Sigmoid colon (tissue), 4 donors: ENCODE data around the gene DDO.

Experiments
- POLR2AphosphoS5 ChIP-seq, 4 donors: sonication (generic); formaldehyde crosslinking; IDR thresholded peaks; one replicate each; pipeline ENCODE4 v1.6.1; 2017; ENCODE audit warnings: antibody characterized with exemption in 4 of 4
- TF ChIP-seq, protein P1 (sequence below), 4 experiments: fragments of 450-650 bp in 3 of 4; fragments of 200-600 bp in 1 of 4; IDR thresholded peaks; one replicate each; pipeline ENCODE4 v1.5.1; 2016 to 2019; ENCODE audit warnings: antibody characterized with exemption in 4 of 4, mild to moderate bottlenecking in 3 of 4, moderate library complexity in 2 of 4

DNA sequence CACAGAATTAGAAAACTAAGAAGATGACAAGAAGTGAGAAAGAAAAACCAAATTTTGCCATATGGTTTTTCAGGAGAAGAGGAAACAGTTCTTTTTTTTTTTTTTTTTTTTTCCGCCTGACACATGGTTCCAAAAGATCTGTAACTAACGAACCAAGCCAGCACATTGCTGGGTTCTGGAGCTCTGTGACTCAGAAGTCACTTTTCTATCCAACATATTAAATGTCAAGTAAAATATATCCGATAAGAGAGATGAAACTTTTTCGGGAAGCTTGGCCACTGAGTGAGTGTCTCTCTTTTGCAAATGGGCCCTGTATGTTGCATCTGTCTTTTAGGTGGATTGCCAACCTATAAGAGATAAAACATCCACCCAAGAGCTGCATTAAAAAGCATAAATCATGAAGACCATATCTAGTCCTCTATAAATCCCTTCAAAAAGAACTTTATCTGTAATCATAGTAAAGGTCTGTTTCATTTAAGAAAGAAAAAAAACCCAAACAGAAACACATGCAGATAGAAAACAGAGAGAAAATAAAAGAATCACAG lies 61.8 kb downstream of the DDO start:
- TF ChIP-seq POLR2AphosphoS5 (IDR thresholded peaks at IDR 0.05) = no peak
- TF ChIP-seq, protein P1, sequence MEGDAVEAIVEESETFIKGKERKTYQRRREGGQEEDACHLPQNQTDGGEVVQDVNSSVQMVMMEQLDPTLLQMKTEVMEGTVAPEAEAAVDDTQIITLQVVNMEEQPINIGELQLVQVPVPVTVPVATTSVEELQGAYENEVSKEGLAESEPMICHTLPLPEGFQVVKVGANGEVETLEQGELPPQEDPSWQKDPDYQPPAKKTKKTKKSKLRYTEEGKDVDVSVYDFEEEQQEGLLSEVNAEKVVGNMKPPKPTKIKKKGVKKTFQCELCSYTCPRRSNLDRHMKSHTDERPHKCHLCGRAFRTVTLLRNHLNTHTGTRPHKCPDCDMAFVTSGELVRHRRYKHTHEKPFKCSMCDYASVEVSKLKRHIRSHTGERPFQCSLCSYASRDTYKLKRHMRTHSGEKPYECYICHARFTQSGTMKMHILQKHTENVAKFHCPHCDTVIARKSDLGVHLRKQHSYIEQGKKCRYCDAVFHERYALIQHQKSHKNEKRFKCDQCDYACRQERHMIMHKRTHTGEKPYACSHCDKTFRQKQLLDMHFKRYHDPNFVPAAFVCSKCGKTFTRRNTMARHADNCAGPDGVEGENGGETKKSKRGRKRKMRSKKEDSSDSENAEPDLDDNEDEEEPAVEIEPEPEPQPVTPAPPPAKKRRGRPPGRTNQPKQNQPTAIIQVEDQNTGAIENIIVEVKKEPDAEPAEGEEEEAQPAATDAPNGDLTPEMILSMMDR (IDR thresholded peaks at IDR 0.05) = no peak
